T-cell (primary cell): ENCODE measurements around the gene OR6S1. TPM values are rescaled to one million over a fixed set of nuclear protein-coding genes. Genes with fewer than 3 reads are reported as not detected.

ENCODE experiments used
- ATAC-seq, 4 experiments: fragments of 200-7000 bp in 3 of 4; fragments of 150-1000 bp in 1 of 4; cut with Tn5 transposase; replicated peaks in 1 of 4; 1 replicate in 3 of 4; 2 replicates in 1 of 4; pipeline ENCODE4 v1.10.0; 2021; ENCODE audit warnings: moderate library complexity in 3 of 4, mild to moderate bottlenecking in 2 of 4, moderate number of reproducible peaks in 1 of 4
- CTCF ChIA-PET, 2 donors: fragments of 300-600 bp; sonication (Branson Sonifier 250); formaldehyde crosslinking; loops; one replicate each; lab custom pipeline; 2022; ENCODE audit warnings: antibody characterized with exemption in 2 of 2; lab: Charles Lee
- POLR2A ChIA-PET, 2 donors: fragments of 300-600 bp; sonication (Branson Sonifier 250); formaldehyde crosslinking; loops; one replicate each; lab custom pipeline; 2022; ENCODE audit warnings: antibody characterized with exemption in 2 of 2; lab: Charles Lee
- DNase-seq, 35 experiments: peaks; one replicate each; pipeline versions ENCODE4 v3.0.0 to v3.0.0-alpha.2; 2013 to 2023
- H3K27ac ChIP-seq: one replicate; pipeline ENCODE4 v1.5.1; 2013; ENCODE audit warnings: low read length
- H3K27me3 ChIP-seq, 2 experiments: replicated peaks in 1 of 2; 1 replicate in 1 of 2; 2 replicates in 1 of 2; pipeline versions ENCODE4 v1.6.1 to v1.7.0; 2013; ENCODE audit warnings: low read length in 1 of 2, mixed read lengths in 1 of 2; ENCODE audit not compliant: control insufficient read depth in 2 of 2, insufficient read depth in 2 of 2; ENCODE audit errors: extremely low read depth in 1 of 2
- H3K36me3 ChIP-seq, 2 donors: 1 replicate in 1 of 2; 2 replicates in 1 of 2; pipeline versions ENCODE4 v1.6.1 to v1.7.0; 2013; ENCODE audit warnings: low read length in 1 of 2; ENCODE audit not compliant: control insufficient read depth in 2 of 2, insufficient read depth in 1 of 2; ENCODE audit errors: extremely low read depth in 1 of 2
- H3K4me1 ChIP-seq, 2 experiments: 1 replicate in 1 of 2; 2 replicates in 1 of 2; pipeline versions ENCODE4 v1.6.1 to v1.7.0; 2013; ENCODE audit warnings: low read length in 2 of 2, mixed read lengths in 1 of 2; ENCODE audit not compliant: insufficient read depth in 2 of 2, control insufficient read depth in 1 of 2; ENCODE audit errors: extremely low read depth in 1 of 2
- H3K4me3 ChIP-seq, 2 donors: 1 replicate in 1 of 2; 2 replicates in 1 of 2; pipeline versions ENCODE4 v1.5.1 to v1.7.0; 2013; ENCODE audit warnings: mild to moderate bottlenecking in 2 of 2, low read length in 1 of 2, moderate library complexity in 1 of 2; ENCODE audit not compliant: control insufficient read depth in 1 of 2; ENCODE audit errors: extremely low read depth in 1 of 2
- H3K9me3 ChIP-seq: 2 replicates; pipeline ENCODE4 v1.7.0; 2013
- H3K27ac Mint-ChIP-seq, 2 donors: one replicate each; pipeline ENCODE4 v1.8.0; 2020 to 2021; ENCODE audit warnings: mild to moderate bottlenecking in 2 of 2, mixed read lengths in 2 of 2
- H3K27me3 Mint-ChIP-seq, 2 donors: one replicate each; pipeline ENCODE4 v1.8.0; 2021 to 2022; ENCODE audit warnings: mixed read lengths in 2 of 2
- H3K36me3 Mint-ChIP-seq: one replicate; pipeline ENCODE4 v1.8.0; 2021; ENCODE audit warnings: mixed read lengths
- H3K4me1 Mint-ChIP-seq, 3 donors: one replicate each; pipeline ENCODE4 v1.8.0; 2020 to 2022; ENCODE audit warnings: mixed read lengths in 3 of 3, mild to moderate bottlenecking in 1 of 3
- H3K4me3 Mint-ChIP-seq, 3 donors: one replicate each; pipeline ENCODE4 v1.8.0; 2020 to 2022; ENCODE audit warnings: mild to moderate bottlenecking in 3 of 3, mixed read lengths in 3 of 3, moderate library complexity in 3 of 3
- H3K9me3 Mint-ChIP-seq, 3 donors: one replicate each; pipeline ENCODE4 v1.8.0; 2020 to 2022; ENCODE audit warnings: mixed read lengths in 3 of 3
- WGBS: methylation state at CpG from one replicate; pipeline ENCODE4 v1.1.5; 2013; ENCODE audit warnings: missing lambda C conversion rate; ENCODE audit not compliant: insufficient coverage; 5-methylcytosine and 5-hydroxymethylcytosine counted together
- total RNA-seq, 35 experiments: library from RNA in 6 of 35; stranded (reverse) in 6 of 35; fragments of 120-200 nt in 1 of 35; gene quantifications; one replicate each; pipeline versions ENCODE4 v1.2.1 to v1.2.4 and lab custom pipeline; 2013 to 2026

The OR6S1 gene
- total RNA-seq, 5 donors from 2014 or later (not counting 1 experiment from before 2014, with no cell fraction given), result not detected

- Histone ChIP-seq H3K36me3 (no peaks in the 10 kb centered on the region), H3K4me3 (no peak overlapping the region), H3K4me1 (peaks cover 9 to 16% of the 10 kb centered on the region in 2 experiments), H3K27me3 (no peaks in the 10 kb centered on the region), H3K9me3 (no peaks in the 10 kb centered on the region), H3K27ac (no peak overlapping the region)
- WGBS, result 92% methylated on average over 5 of the region's 5 CpGs
- DNase-seq (no peak), ATAC-seq (no peak)
- no peak overlapping the region for H3K27ac Mint-ChIP-seq
- ChIA-PET CTCF (interaction anchor here in 1 of 2 donors (0.9 kb wide), 1 partner anchor 73 kb away, joined by 3 read pairs; the partner anchor contains the start of gene ANG), POLR2A (no interaction called here)
- H3K27me3 Mint-ChIP-seq, result peaks cover 5% of the 10 kb centered on the region in 2 donors
- no peaks in the 10 kb centered on the region for H3K36me3 Mint-ChIP-seq
- no peaks in the 10 kb centered on the region for H3K9me3 Mint-ChIP-seq
- H3K4me3 Mint-ChIP-seq, result no peak overlapping the region
- H3K4me1 Mint-ChIP-seq, result peaks cover 5 to 8% (median 5%) of the 10 kb centered on the region in 3 donors
Measured at GRCh38 chr14:20615996-20616395, 25.5 kb downstream of the OR6S1 start.

GRCh38 chr14:20614038-20614840 lies 27.3 kb downstream of the OR6S1 start:
- Histone ChIP-seq H3K4me3 (peak overlapping the region; percentile 57 to 75), H3K27ac (peak overlapping the region; percentile 36), H3K4me1 (peaks cover 19 to 29% of the 10 kb centered on the region in 2 experiments), H3K9me3 (no peaks in the 10 kb centered on the region), H3K27me3 (no peaks in the 10 kb centered on the region), H3K36me3 (no peaks in the 10 kb centered on the region)
- Mint-ChIP-seq H3K4me3 (no peak overlapping the region), H3K36me3 (no peaks in the 10 kb centered on the region), H3K4me1 (peaks cover 5 to 8% (median 5%) of the 10 kb centered on the region in 3 donors), H3K27ac (peak overlapping the region; percentile 6 to 24), H3K27me3 (peaks cover 5% of the 10 kb centered on the region in 2 donors), H3K9me3 (no peaks in the 10 kb centered on the region)
- CTCF ChIA-PET, result interaction anchor here (0.7 to 2.3 kb wide), 15 partner anchors 17 to 308 kb away, joined by 3 to 34 read pairs (median 4); partner anchors contain the start of genes CCNB1IP1 (in 1 of the 2), PARP2 (in 1 of the 2), PIP4P1 (in 1 of the 2) and RNASE4 (in 1 of the 2)
- POLR2A ChIA-PET, result interaction anchor here (0.7 to 1.7 kb wide), 4 partner anchors 17 to 362 kb away, joined by 4 to 7 read pairs (median 6); partner anchors contain the start of genes PARP2 (in 1 of the 2) and RNASE4 (in 1 of the 2)
- WGBS, result 20% methylated on average over 1 of the region's 17 CpGs
- peak; percentile 5 to 13 (median 8) for ATAC-seq
- DNase-seq, result peak in 5 of 35 experiments; percentile 20 to 36 (median 22)

- ChIA-PET POLR2A (interaction anchor here (1.2 to 1.7 kb wide), 4 partner anchors 18 to 270 kb away, joined by 3 to 7 read pairs (median 6); partner anchors contain the start of genes PARP2 (in 1 of the 2) and RNASE4 (in 1 of the 2)), CTCF (interaction anchor here (0.6 to 2.3 kb wide), 20 partner anchors 18 to 307 kb away, joined by 3 to 34 read pairs (median 4); partner anchors contain the start of genes CCNB1IP1 (in 1 of the 2), PARP2 (in 1 of the 2), PIP4P1 (in 1 of the 2) and PNP (in 1 of the 2))
- Mint-ChIP-seq H3K36me3 (no peaks in the 10 kb centered on the region), H3K27ac (no peak overlapping the region), H3K9me3 (no peaks in the 10 kb centered on the region), H3K4me1 (peaks cover 5 to 8% (median 5%) of the 10 kb centered on the region in 3 donors), H3K4me3 (no peak overlapping the region), H3K27me3 (no peaks in the 10 kb centered on the region)
- H3K36me3 ChIP-seq, result no peaks in the 10 kb centered on the region
- H3K4me3 ChIP-seq, result peak overlapping the region; percentile 57 to 75
- 2% methylated on average over 13 of the region's 34 CpGs for WGBS
- H3K27me3 ChIP-seq, result no peaks in the 10 kb centered on the region
- DNase-seq (peak; percentile 65 to 93 (median 80)), ATAC-seq (peak; percentile 79 to 84 (median 82))
- H3K4me1 ChIP-seq, result peaks cover 19 to 29% of the 10 kb centered on the region in 2 experiments
- peak overlapping the region; percentile 36 for H3K27ac ChIP-seq
- H3K9me3 ChIP-seq, result no peaks in the 10 kb centered on the region
Measured at GRCh38 chr14:20613094-20614037, 28.1 kb downstream of the OR6S1 start.

- CTCF ChIA-PET, result interaction anchor here (0.6 to 2.3 kb wide), 12 partner anchors 19 to 306 kb away, joined by 3 to 34 read pairs (median 4); partner anchors contain the start of genes PARP2 (in 1 of the 2), RNASE4 (in 1 of the 2) and TTC5 (in 1 of the 2)
- Histone ChIP-seq H3K27ac (peak overlapping the region; percentile 29), H3K4me3 (no peak overlapping the region), H3K27me3 (no peaks in the 10 kb centered on the region), H3K9me3 (no peaks in the 10 kb centered on the region), H3K4me1 (peaks cover 19 to 27% of the 10 kb centered on the region in 2 experiments), H3K36me3 (no peaks in the 10 kb centered on the region)
- no peaks in the 10 kb centered on the region for H3K36me3 Mint-ChIP-seq
- H3K27me3 Mint-ChIP-seq, result no peaks in the 10 kb centered on the region
- ATAC-seq (no peak), DNase-seq (peak in 1 of 35 experiments; percentile 42)
- POLR2A ChIA-PET, result interaction anchor here (1.2 to 1.7 kb wide), 3 partner anchors 19 to 71 kb away, joined by 3 to 7 read pairs (median 6); partner anchors contain the start of gene RNASE4 (in 1 of the 2)
- H3K4me1 Mint-ChIP-seq, result peaks cover 0 to 5% (median 4%) of the 10 kb centered on the region in 3 donors
- no peak overlapping the region for H3K4me3 Mint-ChIP-seq
- 21% methylated on average over 3 of the region's 5 CpGs for WGBS
- H3K27ac Mint-ChIP-seq, result no peak overlapping the region
- H3K9me3 Mint-ChIP-seq, result no peaks in the 10 kb centered on the region
Measured at GRCh38 chr14:20612403-20612802, 29.1 kb downstream of the OR6S1 start.

GRCh38 chr14:20611277-20611676 lies 30.2 kb downstream of the OR6S1 start:
- H3K27me3 ChIP-seq, result no peaks in the 10 kb centered on the region
- ChIA-PET CTCF (interaction anchor here (0.6 to 5.1 kb wide), 6 partner anchors 54 to 285 kb away, joined by 3 to 69 read pairs (median 10); no protein-coding TSS in a partner anchor), POLR2A (no interaction called here)
- Mint-ChIP-seq H3K27ac (no peak overlapping the region), H3K9me3 (no peaks in the 10 kb centered on the region), H3K4me3 (no peak overlapping the region), H3K4me1 (peaks cover 0 to 5% (median 4%) of the 10 kb centered on the region in 3 donors), H3K27me3 (no peaks in the 10 kb centered on the region), H3K36me3 (no peaks in the 10 kb centered on the region)
- no peaks in the 10 kb centered on the region for H3K9me3 ChIP-seq
- H3K4me3 ChIP-seq, result no peak overlapping the region
- no peak overlapping the region for H3K27ac ChIP-seq
- peaks cover 19 to 27% of the 10 kb centered on the region in 2 experiments for H3K4me1 ChIP-seq
- no peaks in the 10 kb centered on the region for H3K36me3 ChIP-seq
- 83% methylated on average over 4 of the region's 4 CpGs for WGBS
- ATAC-seq (no peak), DNase-seq (no peak)
